Body of pancreas (tissue), 4 donors: Measurements from ENCODE around the gene SLC25A43. TPM values are rescaled to one million over a fixed set of nuclear protein-coding genes. Genes with fewer than 3 reads are reported as not detected.

Experiments used
- ATAC-seq: fragments of 150-250 bp; one replicate; pipeline ENCODE4 v1.9.1; 2016
- DNase-seq, 4 donors: peaks; one replicate each; pipeline ENCODE4 v3.0.0-alpha.2; 2019
- H3K27ac ChIP-seq, 4 donors: fragments of 200-600 bp; sonication (generic); 1 replicate in 3 of 4; 2 replicates in 1 of 4; pipeline versions ENCODE4 v1.5.1 to v1.6.1; 2016 to 2019; ENCODE audit warnings: mild to moderate bottlenecking in 1 of 4, mixed read lengths in 1 of 4, moderate library complexity in 1 of 4
- H3K27me3 ChIP-seq, 2 donors: fragments of 200-600 bp; sonication (generic); one replicate each; pipeline ENCODE4 v1.6.0; 2016; ENCODE audit warnings: mild to moderate bottlenecking in 1 of 2
- H3K36me3 ChIP-seq, 2 donors: fragments of 200-600 bp; sonication (generic); replicated peaks in 1 of 2; 2 replicates each; pipeline ENCODE4 v1.5.1; 2016; ENCODE audit warnings: low read depth in 2 of 2; ENCODE audit not compliant: insufficient read depth in 1 of 2
- H3K4me1 ChIP-seq: fragments of 200-600 bp; sonication (generic); one replicate; pipeline ENCODE4 v1.6.0; 2016
- H3K4me3 ChIP-seq, 2 donors: fragments of 200-600 bp; sonication (generic); 1 replicate in 1 of 2; 2 replicates in 1 of 2; pipeline ENCODE4 v1.5.1; 2016 to 2019
- H3K9me3 ChIP-seq, 3 donors: fragments of 200-600 bp; sonication (generic); 1 replicate in 2 of 3; 2 replicates in 1 of 3; pipeline ENCODE4 v1.5.1; 2016
- CTCF ChIP-seq, 7 experiments: fragments of 450-650 bp in 4 of 7; fragments of 200-600 bp in 3 of 7; sonication (generic) in 3 of 7; IDR thresholded peaks; one replicate each; pipeline ENCODE4 v1.5.1; 2016 to 2019; ENCODE audit warnings: antibody characterized with exemption in 7 of 7
- POLR2A ChIP-seq, 3 donors: fragments of 450-650 bp; IDR thresholded peaks; one replicate each; pipeline ENCODE4 v1.6.1; 2016; ENCODE audit warnings: antibody characterized with exemption in 3 of 3, mild to moderate bottlenecking in 2 of 3
- WGBS, 2 donors: methylation state at CpG; one replicate each; pipeline ENCODE4 v1.1.5; 2017; 5-methylcytosine and 5-hydroxymethylcytosine counted together
- intact Hi-C: fragments of 100-400 bp; cut with DNase I; formaldehyde crosslinking; loops from one replicate; pipeline ENCODE4 v1.15.1; 2023
- total RNA-seq, 2 donors: library from RNA; depleted of rRNA; stranded (reverse); fragments of >200 nt; gene quantifications; one replicate each; pipeline ENCODE4 v1.1.0, GENCODE V29; 2016

Gene SLC25A43
- total RNA-seq, 2 donors from 2014 or later, result 10.6 to 13.8 TPM

GRCh38 chrX:119469313-119469635 lies 70.1 kb downstream of the SLC25A43 start:
- Histone ChIP-seq H3K27ac (peak overlapping the region in 3 of 4 donors; percentile 95 to 98 (median 96)), H3K9me3 (no peaks in the 10 kb centered on the region), H3K4me1 (peaks cover 8% of the 10 kb centered on the region), H3K27me3 (no peaks in the 10 kb centered on the region), H3K36me3 (peaks cover 0 to 2% of the 10 kb centered on the region in 2 donors), H3K4me3 (peak overlapping the region; percentile 20 to 51)
- ATAC-seq (no peak), DNase-seq (no peak)
- intact Hi-C loops, result no loop called here
- 0% methylated on average over 1 of the region's 8 CpGs; no CpG with 5 or more reads in 1 of the 2 donors for WGBS, 2 donors
- TF ChIP-seq POLR2A (IDR thresholded peaks at IDR 0.05) (no peak), CTCF (IDR thresholded peaks at IDR 0.05) (no peak)

- H3K27me3 ChIP-seq, result no peaks in the 10 kb centered on the region
- no peak for ATAC-seq
- H3K27ac ChIP-seq, result no peak overlapping the region
- peaks cover 0 to 2% of the 10 kb centered on the region in 2 donors for H3K36me3 ChIP-seq
- no peak for DNase-seq
- intact Hi-C loops, result no loop called here
- H3K9me3 ChIP-seq, result no peaks in the 10 kb centered on the region
- WGBS, 2 donors, result 83 to 89% methylated on average over 23 of the region's 23 CpGs
- H3K4me1 ChIP-seq, result peaks cover 22% of the 10 kb centered on the region
- TF ChIP-seq POLR2A (IDR thresholded peaks at IDR 0.05), result no peak
- TF ChIP-seq CTCF (IDR thresholded peaks at IDR 0.05), result no peak
- no peak overlapping the region for H3K4me3 ChIP-seq
Observed at GRCh38 chrX:119474615-119475388, 75.7 kb downstream of the SLC25A43 start.

GRCh38 chrX:119475389-119476101 lies 76.4 kb downstream of the SLC25A43 start:
- H3K27ac ChIP-seq, result no peak overlapping the region
- WGBS, 2 donors, result 66 to 70% methylated on average over 10 to 11 of the region's 11 CpGs
- no peak for DNase-seq
- TF ChIP-seq POLR2A (IDR thresholded peaks at IDR 0.05), result no peak
- TF ChIP-seq CTCF (IDR thresholded peaks at IDR 0.05), result no peak
- no peak overlapping the region for H3K4me3 ChIP-seq
- no peaks in the 10 kb centered on the region for H3K27me3 ChIP-seq
- ATAC-seq, result no peak
- peaks cover 16% of the 10 kb centered on the region for H3K4me1 ChIP-seq
- no peaks in the 10 kb centered on the region for H3K36me3 ChIP-seq
- H3K9me3 ChIP-seq, result no peaks in the 10 kb centered on the region
- intact Hi-C loops, result no loop called here

GRCh38 chrX:119477812-119478232 lies 78.7 kb downstream of the SLC25A43 start:
- no peaks in the 10 kb centered on the region for H3K9me3 ChIP-seq
- no peak overlapping the region for H3K4me3 ChIP-seq
- DNase-seq (peak; percentile 57 to 82 (median 75)), ATAC-seq (peak; percentile 75)
- WGBS, 2 donors, result 11 to 22% methylated on average over 2 to 3 of the region's 3 CpGs
- peak overlapping the region in 3 of 4 donors; percentile 54 to 83 (median 76) for H3K27ac ChIP-seq
- H3K36me3 ChIP-seq, result no peaks in the 10 kb centered on the region
- TF ChIP-seq CTCF (IDR thresholded peaks at IDR 0.05), result no peak
- no peak for TF ChIP-seq POLR2A (IDR thresholded peaks at IDR 0.05)
- no peaks in the 10 kb centered on the region for H3K27me3 ChIP-seq
- intact Hi-C loops, result no loop called here
- peaks cover 37% of the 10 kb centered on the region for H3K4me1 ChIP-seq
